Activated CD8-positive, alpha-beta memory T cell treated with anti-CD3 and anti-CD28 coated beads for 36 hours (primary cell): ENCODE data around the gene MALSU1. TPM values are rescaled to one million over a fixed set of nuclear protein-coding genes. Genes with fewer than 3 reads are reported as not detected.

Source experiments
- CTCF ChIA-PET: fragments of 350-600 bp; sonication (Branson Sonifier 250); formaldehyde crosslinking; loops from one replicate; lab custom pipeline; 2021; ENCODE audit warnings: antibody characterized with exemption; lab: Charles Lee
- POLR2A ChIA-PET: fragments of 350-600 bp; sonication (Branson Sonifier 250); formaldehyde crosslinking; loops from one replicate; lab custom pipeline; 2021; ENCODE audit warnings: antibody characterized with exemption; lab: Charles Lee
- total RNA-seq, 2 experiments: library from RNA; stranded (reverse); gene quantifications; one replicate each; pipeline ENCODE4 v1.2.3, GENCODE V29; 2021

Gene MALSU1
- total RNA-seq, 2 experiments from 2014 or later: 104 to 105 TPM

GRCh38 chr7:23347682-23348180 lies 48.6 kb downstream of the MALSU1 start:
- POLR2A ChIA-PET: no interaction called here

GRCh38 chr7:23349484-23350157 lies 50.5 kb downstream of the MALSU1 start:
- POLR2A ChIA-PET: no interaction called here
- CTCF ChIA-PET: no interaction called here

More at GRCh38 chr7:23347682-23348180, 48.6 kb downstream of the MALSU1 start:
- CTCF ChIA-PET: no interaction called here

- ChIA-PET POLR2A (no interaction called here), CTCF (no interaction called here)
These were observed 51.3 kb downstream of the MALSU1 start for GRCh38 chr7:23350466-23350865.

- CTCF ChIA-PET: no interaction called here
- POLR2A ChIA-PET: no interaction called here
These were observed 54.0 kb downstream of the MALSU1 start for GRCh38 chr7:23353172-23353571.

GRCh38 chr7:23356168-23356567 lies 57.0 kb downstream of the MALSU1 start:
- ChIA-PET CTCF (no interaction called here), POLR2A (no interaction called here)

GRCh38 chr7:23356726-23357125 lies 57.6 kb downstream of the MALSU1 start:
- CTCF ChIA-PET: no interaction called here

GRCh38 chr7:23357190-23358093 lies 58.3 kb downstream of the MALSU1 start:
- POLR2A ChIA-PET: no interaction called here

More at GRCh38 chr7:23356726-23357125, 57.6 kb downstream of the MALSU1 start:
- POLR2A ChIA-PET: no interaction called here

GRCh38 chr7:23358152-23358674 lies 59.1 kb downstream of the MALSU1 start:
- POLR2A ChIA-PET: no interaction called here
- CTCF ChIA-PET: interaction anchor here (0.9 to 1.3 kb wide), 3 partner anchors 85 to 189 kb away, joined by 4 to 7 read pairs (median 4); no protein-coding TSS in a partner anchor

More at GRCh38 chr7:23357190-23358093, 58.3 kb downstream of the MALSU1 start:
- CTCF ChIA-PET: interaction anchor here (0.9 to 1.3 kb wide), 3 partner anchors 84 to 190 kb away, joined by 4 to 7 read pairs (median 4); no protein-coding TSS in a partner anchor

Other genes with a start within 250 kb of the MALSU1 start
- gene KLHL7, start 193.6 kb upstream of the MALSU1 start, total RNA-seq: 10 to 100 TPM; 19.3 to 19.5 TPM
- 10 to 100 TPM; 43.7 to 45.4 TPM for gene NUP42, start 117.3 kb upstream of the MALSU1 start, total RNA-seq
- gene GPNMB, start 52.6 kb upstream of the MALSU1 start, total RNA-seq: under 1 TPM; 0.40 to 0.72 TPM
- under 1 TPM; 0.04 to 0.67 TPM for gene IGF2BP3, start 171.2 kb downstream of the MALSU1 start, total RNA-seq
- 10 to 100 TPM; 81.0 to 81.6 TPM for gene TRA2A, start 232.6 kb downstream of the MALSU1 start, total RNA-seq